ENCODE data around the gene SIGMAR1.
A peak's percentile ranks its signal among the peaks of the same experiment; 100 is the strongest.

- peak; percentile 92 for TF ChIP-seq CTCF (conservative IDR thresholded peaks at IDR 0.05)
- no peak for TF ChIP-seq ZFX (IDR thresholded peaks at IDR 0.05)
Observed at GRCh38 chr9:34664281-34665066, 26.9 kb upstream of the SIGMAR1 start.

Data from C4-2B (cell line).